ENCODE results near the gene ADAM22. TPM values are rescaled to one million over a fixed set of nuclear protein-coding genes. Genes with fewer than 3 reads are reported as not detected.
"Not testable (repeated sequence)": the region's sequence is repeated elsewhere in the genome, so short reads cannot be mapped to it uniquely, and the experiment has no call there.

ADAM22 gene
- total RNA-seq, 1 donor from 2014 or later = 2.7 TPM

DNA sequence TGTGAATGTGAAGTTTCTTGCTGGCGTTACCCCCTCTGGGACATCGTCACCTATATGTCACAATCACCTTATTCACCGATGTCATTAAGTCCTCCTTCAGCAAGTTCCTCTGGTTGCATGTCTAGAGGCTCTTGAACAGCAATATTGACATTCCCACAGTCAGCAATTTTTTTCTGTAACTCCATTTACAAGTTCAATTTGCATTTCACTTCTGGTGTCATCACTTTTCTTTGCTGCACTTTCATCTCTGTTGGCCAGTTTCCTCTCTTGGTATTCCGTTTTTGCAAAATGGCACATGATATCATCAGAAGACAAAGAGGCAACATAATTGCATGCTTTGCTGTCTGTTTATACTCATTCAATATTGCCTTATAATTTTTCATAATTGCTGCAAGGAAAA lies 216.0 kb downstream of the ADAM22 start:
- H3K9me3 ChIP-seq = no peaks in the 10 kb centered on the region
- no peak overlapping the region for H3K27ac ChIP-seq
- no peak overlapping the region for H3K4me3 ChIP-seq
- no peaks in the 10 kb centered on the region for H3K4me1 ChIP-seq
- intact Hi-C loops (cut with DNase I) = no loop called here
- no peak for ATAC-seq
- H3K27me3 ChIP-seq (ENCODE audit: low read depth) = no peaks in the 10 kb centered on the region
- H3K36me3 ChIP-seq = no peaks in the 10 kb centered on the region
- DNase-seq = no peak
- TF ChIP-seq, protein P1, sequence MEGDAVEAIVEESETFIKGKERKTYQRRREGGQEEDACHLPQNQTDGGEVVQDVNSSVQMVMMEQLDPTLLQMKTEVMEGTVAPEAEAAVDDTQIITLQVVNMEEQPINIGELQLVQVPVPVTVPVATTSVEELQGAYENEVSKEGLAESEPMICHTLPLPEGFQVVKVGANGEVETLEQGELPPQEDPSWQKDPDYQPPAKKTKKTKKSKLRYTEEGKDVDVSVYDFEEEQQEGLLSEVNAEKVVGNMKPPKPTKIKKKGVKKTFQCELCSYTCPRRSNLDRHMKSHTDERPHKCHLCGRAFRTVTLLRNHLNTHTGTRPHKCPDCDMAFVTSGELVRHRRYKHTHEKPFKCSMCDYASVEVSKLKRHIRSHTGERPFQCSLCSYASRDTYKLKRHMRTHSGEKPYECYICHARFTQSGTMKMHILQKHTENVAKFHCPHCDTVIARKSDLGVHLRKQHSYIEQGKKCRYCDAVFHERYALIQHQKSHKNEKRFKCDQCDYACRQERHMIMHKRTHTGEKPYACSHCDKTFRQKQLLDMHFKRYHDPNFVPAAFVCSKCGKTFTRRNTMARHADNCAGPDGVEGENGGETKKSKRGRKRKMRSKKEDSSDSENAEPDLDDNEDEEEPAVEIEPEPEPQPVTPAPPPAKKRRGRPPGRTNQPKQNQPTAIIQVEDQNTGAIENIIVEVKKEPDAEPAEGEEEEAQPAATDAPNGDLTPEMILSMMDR (IDR thresholded peaks at IDR 0.05) = no peak

- intact Hi-C loops (cut with DNase I) = no loop called here
- Histone ChIP-seq H3K9me3 (no peaks in the 10 kb centered on the region), H3K4me1 (no peaks in the 10 kb centered on the region), H3K27me3 (ENCODE audit: low read depth) (no peaks in the 10 kb centered on the region), H3K4me3 (no peak overlapping the region), H3K27ac (no peak overlapping the region), H3K36me3 (no peaks in the 10 kb centered on the region)
- DNase-seq (no peak), ATAC-seq (no peak)
- TF ChIP-seq, protein P1 (IDR thresholded peaks at IDR 0.05) = no peak
These were observed 217.2 kb downstream of the ADAM22 start for GRCh38 chr7:88151119-88151790.

DNA sequence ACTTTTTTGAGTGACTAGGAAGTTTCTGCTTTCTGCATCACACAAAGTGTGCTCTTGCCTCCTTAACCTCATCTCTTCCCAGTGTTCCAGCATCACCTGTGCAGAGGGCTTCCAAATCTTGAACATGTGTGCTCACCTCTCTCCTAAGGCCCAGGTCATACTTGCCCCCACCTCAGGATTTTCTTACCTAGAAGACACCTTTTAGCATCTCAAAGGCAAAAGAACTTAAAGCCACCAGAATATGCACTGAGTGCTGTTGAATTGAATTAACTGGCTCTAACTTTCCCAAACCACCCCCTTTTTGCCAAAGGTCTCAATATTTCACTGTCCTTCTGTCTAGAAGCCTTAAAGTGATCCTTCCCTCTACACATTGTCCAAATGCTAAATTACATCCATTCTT lies 219.3 kb downstream of the ADAM22 start:
- Histone ChIP-seq H3K9me3 (no peaks in the 10 kb centered on the region), H3K4me3 (no peak overlapping the region), H3K36me3 (no peaks in the 10 kb centered on the region), H3K27me3 (ENCODE audit: low read depth) (no peaks in the 10 kb centered on the region), H3K27ac (no peak overlapping the region), H3K4me1 (no peaks in the 10 kb centered on the region)
- ATAC-seq (no peak), DNase-seq (no peak)
- TF ChIP-seq, protein P1 (IDR thresholded peaks at IDR 0.05) = no peak
- intact Hi-C loops (cut with DNase I) = no loop called here

- Histone ChIP-seq H3K4me1 (no peaks in the 10 kb centered on the region), H3K27me3 (ENCODE audit: low read depth) (no peaks in the 10 kb centered on the region), H3K36me3 (no peaks in the 10 kb centered on the region), H3K27ac (no peak overlapping the region), H3K9me3 (no peaks in the 10 kb centered on the region), H3K4me3 (no peak overlapping the region)
- intact Hi-C loops (cut with DNase I) = no loop called here
- ATAC-seq (no peak), DNase-seq (no peak)
- TF ChIP-seq, protein P1 (IDR thresholded peaks at IDR 0.05) = no peak
These were observed 221.7 kb downstream of the ADAM22 start for GRCh38 chr7:88155756-88156155.

DNA sequence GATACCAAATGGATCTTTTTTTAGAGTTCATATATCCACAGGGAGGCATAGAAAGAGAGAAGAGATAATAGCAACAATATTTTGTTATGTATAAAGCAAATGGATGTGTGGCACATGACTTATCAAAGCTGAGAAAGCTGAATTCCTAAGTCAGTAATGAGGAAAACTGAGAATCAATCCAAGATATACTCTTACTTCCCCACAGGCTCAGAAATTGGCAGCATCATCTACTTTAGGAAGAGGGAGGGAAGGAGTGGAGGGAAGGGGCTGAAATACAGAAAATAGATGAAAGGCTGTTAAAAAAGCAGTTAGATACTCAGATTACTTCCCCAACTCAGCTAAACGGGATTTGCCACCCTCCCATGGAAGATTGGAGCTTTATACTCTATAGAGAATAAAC lies 222.3 kb downstream of the ADAM22 start:
- DNase-seq = no peak
- Histone ChIP-seq H3K27ac (no peak overlapping the region), H3K9me3 (no peaks in the 10 kb centered on the region), H3K27me3 (ENCODE audit: low read depth) (no peaks in the 10 kb centered on the region), H3K4me3 (no peak overlapping the region), H3K36me3 (no peaks in the 10 kb centered on the region), H3K4me1 (no peaks in the 10 kb centered on the region)
- TF ChIP-seq, protein P1 (IDR thresholded peaks at IDR 0.05) = no peak
- intact Hi-C loops (cut with DNase I) = no loop called here
- no peak for ATAC-seq

GRCh38 chr7:88159741-88160140 lies 225.7 kb downstream of the ADAM22 start:
- H3K4me3 ChIP-seq; H3K9me3 ChIP-seq; intact Hi-C loops (cut with DNase I); DNase-seq; ATAC-seq; H3K36me3 ChIP-seq; H3K27me3 ChIP-seq (ENCODE audit: low read depth); H3K4me1 ChIP-seq; H3K27ac ChIP-seq: not testable (repeated sequence)

Data from lower lobe of right lung (tissue), 2 donors.